HG02970 (cell line): ENCODE data around the gene STK32B.

Experiments used
- ATAC-seq: cut with Tn5 transposase; IDR thresholded peaks from one replicate; pipeline ENCODE4 v1.9.1; 2021; ENCODE audit warnings: mild to moderate bottlenecking, moderate library complexity, moderate number of reproducible peaks; ENCODE audit not compliant: unreplicated experiment, low FRiP score

STK32B gene

DNA sequence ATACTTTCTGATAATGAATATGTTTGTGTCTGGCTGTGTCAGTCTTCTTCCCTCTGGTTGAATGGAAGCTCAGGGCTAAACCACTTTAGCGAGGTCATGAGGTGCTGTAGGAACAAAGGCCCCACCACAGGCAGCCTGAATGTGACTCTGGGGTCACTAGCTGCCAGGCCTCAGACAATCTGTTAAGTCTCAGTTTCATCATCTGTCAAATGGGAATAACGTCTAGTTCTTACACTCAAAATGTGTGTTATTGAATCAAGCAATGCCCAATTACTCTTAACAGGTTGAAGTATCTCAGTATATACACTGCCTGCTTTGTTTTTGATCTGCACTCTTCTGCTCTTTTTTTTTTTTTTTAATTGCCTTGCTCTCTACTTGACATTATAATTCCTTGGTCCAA, 148.6 kb downstream of the STK32B start:
- no peak for ATAC-seq

- no peak for ATAC-seq
These were observed 149.2 kb downstream of the STK32B start for GRCh38 chr4:5200513-5200912.

GRCh38 chr4:5203309-5203992, 152.2 kb downstream of the STK32B start:
- no peak for ATAC-seq

DNA sequence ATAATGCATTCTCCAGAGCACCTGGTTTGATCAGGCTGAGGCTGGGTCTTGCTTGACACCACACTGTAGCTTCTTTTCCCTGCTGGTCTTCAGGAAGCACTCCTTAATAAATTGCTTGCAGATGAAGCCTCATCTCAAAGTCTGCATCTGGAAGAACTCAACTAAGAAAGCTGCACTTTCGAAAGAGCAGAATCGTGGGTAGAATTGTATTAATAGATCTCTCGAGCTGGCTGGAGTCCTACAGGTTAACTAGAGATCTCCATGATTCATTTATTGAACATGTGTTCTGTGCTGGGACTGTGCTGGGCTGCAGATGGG, 152.7 kb downstream of the STK32B start:
- ATAC-seq = no peak

DNA sequence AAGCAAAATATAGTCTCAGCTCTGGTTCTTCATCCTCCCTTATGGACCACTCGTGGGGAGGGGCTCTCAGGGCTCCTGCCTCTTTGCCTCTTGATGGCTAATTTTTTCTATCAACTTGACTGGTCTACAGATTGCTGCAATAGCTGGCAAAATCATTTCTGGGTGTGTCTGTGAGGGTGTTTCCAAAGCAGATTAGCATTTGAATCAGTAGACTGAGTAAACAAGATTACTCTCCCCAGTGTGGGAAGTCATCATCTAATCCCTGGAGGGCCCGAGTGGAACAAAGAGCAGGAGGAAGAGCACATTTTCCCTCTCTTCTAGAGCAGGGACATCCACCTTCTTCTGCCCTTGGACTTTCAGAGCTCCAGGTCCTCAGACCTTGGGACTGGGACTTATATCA, 153.5 kb downstream of the STK32B start:
- no peak for ATAC-seq

DNA sequence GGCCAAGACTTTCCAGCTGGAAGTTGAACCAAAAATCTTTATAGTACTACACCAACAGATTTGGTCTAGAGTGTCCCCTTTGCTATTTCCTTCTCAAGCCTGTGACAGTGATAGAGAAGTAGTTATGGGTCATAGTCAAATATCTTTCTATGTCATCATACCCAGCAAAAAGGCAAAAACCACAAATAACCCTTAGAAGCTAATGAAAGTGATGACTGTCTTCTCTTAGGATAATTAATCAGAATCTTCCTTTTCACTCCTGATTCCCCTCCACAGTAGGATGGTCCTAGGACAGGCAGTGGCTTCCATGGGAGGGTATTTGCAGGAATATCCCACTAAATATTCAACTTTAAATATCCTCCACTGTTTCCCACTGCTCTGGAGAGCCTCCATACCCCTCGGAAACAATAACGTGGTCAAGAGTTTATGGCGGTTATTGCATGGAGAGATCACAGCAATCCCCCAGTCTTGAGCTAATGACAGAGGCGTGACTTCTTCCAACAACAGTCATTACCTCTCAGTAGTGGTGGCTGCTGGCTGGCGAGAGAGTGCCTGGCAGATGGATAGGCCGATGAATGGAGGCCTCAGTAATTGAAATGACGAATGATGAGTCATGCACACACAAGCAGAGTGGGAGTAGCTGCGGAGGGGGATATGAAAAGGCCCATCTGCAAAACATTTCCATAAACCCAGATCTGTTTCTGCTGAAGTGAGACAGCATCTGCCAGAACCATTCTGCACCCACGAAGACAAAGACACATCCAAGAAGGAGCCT, 154.9 kb downstream of the STK32B start:
- ATAC-seq = no peak

DNA sequence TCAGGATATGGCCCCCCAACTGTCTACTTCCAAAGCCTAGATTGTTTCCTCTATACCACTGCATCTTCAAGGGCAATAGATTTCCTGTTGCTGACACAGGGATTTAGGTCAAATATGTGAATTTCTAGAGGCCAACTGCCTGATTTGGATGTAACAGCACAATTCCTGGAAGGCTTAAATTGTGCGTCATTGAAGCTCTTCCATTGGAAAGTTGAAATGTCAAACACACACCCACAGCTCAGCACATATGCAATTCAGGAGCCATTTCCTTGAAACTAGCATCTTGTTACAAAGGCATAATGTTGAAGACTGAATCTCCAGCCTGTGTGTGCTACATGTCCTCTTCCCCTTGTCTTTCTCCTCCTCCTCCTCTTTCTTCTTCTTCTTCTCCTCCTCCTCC, 158.6 kb downstream of the STK32B start:
- no peak for ATAC-seq

- ATAC-seq = no peak
These were observed 160.1 kb downstream of the STK32B start for GRCh38 chr4:5211282-5211839.

DNA sequence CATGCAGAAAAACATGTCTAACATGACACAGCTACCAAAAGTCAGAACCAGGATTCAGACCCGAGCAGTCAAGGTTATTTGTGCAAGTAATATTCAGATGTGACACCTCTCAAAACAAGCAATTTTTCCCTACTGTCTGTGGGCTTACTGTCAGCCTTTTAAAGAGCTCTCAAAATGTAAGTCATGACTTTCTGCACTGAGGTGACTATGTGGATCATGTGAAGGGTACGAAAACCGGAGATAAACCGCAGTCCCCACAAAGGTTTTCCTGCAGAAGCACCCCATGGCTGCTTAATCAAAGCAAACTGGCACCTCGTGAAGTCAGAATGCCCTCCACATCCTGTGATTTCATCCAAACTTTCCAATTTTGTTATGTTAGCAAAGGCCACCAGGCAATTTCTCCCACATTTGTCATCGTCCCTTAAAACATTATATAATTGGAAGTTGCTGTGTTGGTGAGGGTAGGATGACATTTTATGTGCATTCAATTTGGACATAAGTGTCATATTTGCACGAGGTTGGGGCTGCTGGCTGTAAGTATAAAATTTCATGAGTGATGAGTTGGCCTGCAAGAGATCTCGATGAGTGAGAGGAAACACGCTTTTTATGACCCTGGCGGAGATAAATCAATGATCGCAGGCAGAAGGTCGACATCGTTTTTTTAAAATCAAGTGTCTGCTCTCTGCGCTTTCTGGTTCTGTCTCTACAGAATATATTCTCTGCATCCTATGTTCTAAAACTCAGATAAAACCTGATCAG, 161.2 kb downstream of the STK32B start:
- ATAC-seq = no peak

DNA sequence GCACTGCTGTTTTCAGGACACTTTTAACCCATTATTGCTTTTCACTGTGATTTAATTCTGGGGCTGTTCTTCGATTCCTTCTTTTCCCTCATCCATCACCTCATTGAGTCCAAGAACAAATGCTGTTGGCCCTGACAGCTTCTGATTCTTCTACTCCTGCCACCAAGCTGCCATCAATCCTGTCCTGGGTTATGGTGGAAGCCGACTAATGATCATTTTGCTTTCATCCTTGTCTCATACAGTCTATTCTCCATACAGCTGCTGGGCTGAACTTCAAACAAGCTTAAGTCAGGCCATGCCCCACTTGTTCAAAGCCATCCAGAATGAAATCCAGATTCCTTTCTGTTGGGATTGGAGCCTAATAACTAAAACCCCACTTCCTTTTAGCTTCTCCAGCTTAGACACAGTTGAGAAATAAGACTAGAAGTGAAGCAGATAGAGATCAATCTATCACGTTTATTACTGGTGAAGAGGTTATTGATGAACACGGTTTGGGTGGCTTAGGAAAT, 161.9 kb downstream of the STK32B start:
- ATAC-seq = no peak

DNA sequence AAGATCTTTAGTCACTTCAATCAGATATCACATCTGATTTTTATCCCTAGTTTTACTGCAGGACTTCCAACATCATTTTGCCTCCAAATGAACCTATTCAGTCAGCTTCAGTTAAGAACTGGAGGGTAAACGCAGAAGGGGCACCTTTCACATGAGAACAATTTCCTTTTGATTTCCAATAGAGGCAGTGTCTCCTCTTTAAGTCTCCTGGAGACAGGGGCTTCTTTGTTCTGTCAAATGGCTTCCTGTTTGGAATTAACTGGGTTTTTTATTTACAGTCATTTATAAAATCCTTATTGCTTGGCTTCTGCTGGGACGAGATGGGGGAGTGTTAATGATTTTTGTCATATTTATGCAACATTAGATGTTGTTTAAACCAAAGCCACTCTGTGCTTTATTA, 164.0 kb downstream of the STK32B start:
- no peak for ATAC-seq

DNA sequence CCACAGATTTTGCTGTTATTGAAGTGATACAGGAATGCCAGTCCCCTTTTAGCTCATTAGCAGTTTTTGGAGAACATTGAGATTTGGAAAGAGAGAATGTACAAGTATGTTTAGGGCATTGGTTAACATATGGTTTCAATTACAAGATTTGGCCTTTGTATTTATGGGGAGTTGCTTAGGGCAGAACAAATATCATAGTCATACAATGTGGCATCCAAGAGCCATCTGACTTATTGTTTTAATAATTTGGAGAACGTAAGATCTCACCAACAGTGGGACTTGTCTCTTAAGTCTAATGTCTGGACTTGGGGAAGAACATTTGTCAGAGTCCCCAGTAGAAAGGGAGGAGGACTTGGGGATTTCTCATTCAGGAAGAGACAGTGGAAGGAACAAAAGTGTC, 166.1 kb downstream of the STK32B start:
- ATAC-seq = no peak

GRCh38 chr4:5218376-5219069, 167.2 kb downstream of the STK32B start:
- no peak for ATAC-seq

DNA sequence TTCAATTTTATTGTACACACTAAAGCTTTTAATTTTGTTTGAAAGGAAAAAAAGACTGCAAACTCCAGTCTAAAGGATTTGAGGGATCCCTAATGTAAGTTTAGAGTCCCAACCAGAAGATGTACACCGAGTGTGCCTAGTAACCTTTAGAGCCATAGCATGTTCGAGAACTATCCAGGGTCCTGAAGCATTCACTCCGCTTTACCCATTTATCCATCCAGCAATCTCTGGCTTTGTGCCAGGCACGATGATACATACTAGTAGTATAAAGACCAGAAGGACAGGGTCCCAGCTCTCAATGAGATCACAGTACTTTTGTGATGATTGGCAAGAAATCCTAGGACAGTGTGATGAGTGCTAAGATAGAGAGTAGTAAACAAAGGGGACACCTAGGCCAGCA, 168.7 kb downstream of the STK32B start:
- no peak for ATAC-seq

DNA sequence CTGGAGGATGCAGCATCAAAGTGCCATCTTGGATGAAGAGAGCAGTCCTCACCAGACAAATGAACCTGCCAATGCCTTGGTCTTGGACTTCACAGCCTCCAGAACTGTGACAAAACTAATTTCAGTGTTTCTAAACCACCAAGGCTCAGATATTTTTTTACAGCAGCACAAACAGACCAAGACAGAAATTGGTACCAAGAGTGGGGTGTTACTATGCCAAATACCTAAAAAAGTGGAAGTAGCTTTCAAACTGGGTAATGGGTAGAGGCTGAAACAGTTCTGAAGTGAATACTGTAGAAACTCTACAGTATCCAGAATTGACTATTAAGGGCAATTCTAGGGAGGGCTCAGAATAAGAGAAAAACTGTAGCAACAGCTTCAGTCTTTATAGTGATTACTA, 170.8 kb downstream of the STK32B start:
- no peak for ATAC-seq

- ATAC-seq = no peak
These were observed 171.7 kb downstream of the STK32B start for GRCh38 chr4:5222951-5223350.

DNA sequence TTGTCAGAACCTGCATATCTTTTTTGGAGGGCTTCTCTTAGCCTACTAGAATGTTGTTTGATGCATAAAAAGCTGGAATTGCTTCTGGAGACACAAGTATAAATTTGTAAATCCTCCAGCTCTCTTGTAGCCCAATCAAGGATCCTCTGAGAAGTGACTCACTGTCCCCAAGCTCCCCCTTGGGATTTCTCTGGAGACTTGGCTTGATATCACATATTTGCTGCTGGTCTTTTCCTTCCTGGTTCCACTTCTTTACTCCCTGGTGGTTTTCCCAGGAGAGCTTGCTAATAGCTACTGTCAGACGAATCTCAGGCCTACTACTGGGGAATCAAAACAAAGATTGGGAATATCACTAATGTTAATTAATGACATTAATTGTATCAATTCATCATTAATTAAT, 173.1 kb downstream of the STK32B start:
- no peak for ATAC-seq

DNA sequence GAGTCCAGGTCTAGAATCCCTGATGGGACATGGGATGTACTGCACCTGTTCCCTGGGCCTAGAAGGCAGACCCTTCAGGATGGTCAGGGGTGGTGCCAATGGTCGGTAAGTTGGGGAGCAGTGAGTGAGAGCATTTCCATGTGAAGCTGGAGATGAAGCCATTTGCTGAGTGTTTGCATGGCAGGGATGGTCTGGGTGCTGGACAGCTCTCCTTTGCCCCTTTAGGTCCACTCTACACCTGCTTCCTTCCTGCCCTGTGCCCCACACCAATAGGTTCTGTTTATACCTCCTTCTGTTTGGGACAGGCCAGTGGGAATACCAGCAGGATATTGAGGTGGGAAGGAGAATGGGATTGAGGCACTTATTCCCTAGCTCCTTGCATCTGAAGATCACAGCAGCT, 181.3 kb downstream of the STK32B start:
- ATAC-seq = no peak

DNA sequence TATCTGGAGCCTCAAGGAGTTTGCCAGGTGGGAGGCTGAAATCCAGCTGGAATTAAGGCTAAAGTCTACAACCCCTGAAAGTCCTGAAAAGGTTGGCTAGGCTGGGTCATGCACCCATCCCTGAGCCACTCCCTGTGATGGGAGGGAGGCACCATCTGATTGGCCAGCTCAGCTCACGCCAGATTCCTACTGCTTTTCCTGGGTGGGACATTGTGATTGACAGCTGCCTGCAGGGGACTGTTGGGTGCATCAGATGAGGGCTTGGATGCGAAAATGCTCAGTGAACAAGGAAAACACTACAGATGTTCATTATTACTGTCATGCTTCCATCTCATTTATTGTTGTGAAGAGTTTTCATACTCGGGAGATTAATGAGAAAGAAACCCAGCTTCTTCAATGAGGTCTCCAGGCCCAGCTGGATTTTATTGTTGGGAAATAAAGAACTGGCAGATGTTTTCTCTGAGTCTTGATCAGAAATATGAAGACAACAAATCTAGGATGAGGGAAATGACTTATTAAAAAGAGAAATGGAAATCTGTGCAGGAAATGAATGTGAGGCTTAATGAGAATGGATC, 185.9 kb downstream of the STK32B start:
- no peak for ATAC-seq

DNA sequence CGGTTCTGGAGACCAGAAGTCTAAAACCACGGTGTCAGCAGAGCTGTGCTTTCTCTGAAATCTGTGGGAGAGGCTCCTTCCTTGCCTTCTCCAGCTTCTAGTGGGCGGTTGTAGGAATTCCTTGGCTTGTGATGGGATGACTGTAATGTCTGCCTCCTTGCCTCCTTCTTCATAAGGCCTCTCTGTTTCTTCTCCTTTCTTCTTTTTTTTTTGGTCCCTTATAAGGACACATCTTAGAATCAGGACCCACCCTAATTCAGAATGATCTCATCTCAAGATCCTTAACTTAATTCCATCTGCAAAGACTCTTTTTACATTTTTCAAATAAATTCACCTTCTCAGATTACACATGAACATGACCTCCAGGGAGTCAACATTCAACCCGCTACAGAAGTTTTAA, 186.9 kb downstream of the STK32B start:
- no peak for ATAC-seq
